GM18511 (cell line): Measurements from ENCODE around the gene RHBDF2.

Source experiments
- ATAC-seq: cut with Tn5 transposase; IDR thresholded peaks from one replicate; pipeline ENCODE4 v1.9.1; 2021; ENCODE audit warnings: mild to moderate bottlenecking, moderate library complexity; ENCODE audit not compliant: unreplicated experiment

The RHBDF2 gene

DNA sequence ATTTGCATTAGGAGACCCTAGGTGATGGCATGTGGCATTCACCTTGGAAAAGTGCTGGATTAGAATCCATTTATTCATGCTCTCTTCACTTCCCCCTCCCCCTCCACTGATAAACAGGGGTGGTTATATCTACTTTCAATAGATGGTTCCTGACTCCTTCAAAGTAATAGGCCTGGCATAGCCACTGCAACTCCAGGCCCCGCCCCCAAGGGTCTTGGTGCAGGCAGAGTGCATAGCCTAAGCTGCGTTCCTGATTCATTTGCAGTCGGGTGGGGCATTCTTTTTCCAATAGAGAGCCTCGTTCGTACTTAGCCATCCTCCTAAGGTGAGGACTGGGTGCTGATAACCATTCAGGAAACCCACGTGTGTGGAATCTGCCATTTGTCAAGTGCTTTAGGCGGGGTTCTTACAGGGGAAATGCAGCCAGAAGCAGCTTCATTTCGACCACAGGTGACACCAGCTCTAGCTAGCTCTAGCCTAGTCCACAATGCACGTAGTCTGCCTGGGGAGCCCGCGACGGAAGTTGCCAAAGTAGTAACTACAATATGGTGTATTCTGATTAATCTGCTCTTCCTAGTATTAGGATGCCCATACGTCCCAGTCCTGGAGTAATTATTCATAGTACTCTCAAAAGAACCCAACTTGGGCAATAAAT lies 59.4 kb downstream of the RHBDF2 start:
- ATAC-seq, result no peak

- no peak for ATAC-seq
Observed at GRCh38 chr17:76440751-76441362, 60.4 kb downstream of the RHBDF2 start.

DNA sequence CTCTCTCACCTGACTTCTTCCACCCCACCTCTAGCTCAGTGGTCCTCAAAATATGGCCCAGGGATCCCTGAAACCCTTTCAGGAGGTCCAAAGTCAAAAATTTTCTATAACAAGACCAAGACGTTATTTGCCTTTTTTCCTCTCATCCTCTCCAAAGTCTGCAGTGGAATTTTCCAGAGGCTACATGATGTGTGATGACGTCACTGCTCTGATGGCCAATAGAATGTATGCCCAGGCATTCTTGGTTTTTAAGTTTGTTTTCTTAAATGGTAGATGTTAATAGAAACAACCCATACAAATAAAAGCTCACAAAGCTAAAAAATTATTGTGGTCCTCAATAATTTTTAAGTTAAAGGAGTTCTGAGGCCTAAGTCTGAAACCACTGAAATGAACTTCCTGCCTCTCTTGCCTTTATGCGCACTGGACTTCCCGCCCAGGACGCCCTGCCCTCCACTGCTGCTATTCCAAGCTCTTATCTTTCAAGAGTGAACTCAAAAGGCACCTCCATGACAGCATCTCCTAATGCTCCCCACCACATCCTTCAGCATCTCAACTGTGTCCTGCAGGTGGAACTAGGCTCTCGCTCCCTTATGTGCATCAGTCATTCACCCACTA lies 61.8 kb downstream of the RHBDF2 start:
- ATAC-seq, result no peak

DNA sequence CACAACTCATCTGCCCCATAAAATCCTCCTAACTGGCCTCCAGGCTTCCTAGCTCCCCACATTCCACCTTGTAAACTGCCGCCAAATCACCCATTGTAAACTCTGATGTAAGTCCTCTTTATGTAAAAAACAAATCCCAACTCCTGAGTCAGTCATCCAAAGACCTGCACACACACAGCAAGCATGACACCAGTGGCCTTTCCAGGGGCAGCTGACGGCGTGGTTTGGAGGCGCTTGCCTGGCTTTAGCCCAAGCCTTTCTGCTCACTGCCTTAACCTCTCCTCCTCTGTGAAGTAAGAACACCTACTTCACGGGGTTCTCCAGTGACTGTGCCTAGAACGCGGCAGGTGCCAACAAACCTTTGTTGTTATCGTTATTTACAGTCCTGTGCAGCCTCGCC lies 62.3 kb downstream of the RHBDF2 start:
- ATAC-seq, result no peak

DNA sequence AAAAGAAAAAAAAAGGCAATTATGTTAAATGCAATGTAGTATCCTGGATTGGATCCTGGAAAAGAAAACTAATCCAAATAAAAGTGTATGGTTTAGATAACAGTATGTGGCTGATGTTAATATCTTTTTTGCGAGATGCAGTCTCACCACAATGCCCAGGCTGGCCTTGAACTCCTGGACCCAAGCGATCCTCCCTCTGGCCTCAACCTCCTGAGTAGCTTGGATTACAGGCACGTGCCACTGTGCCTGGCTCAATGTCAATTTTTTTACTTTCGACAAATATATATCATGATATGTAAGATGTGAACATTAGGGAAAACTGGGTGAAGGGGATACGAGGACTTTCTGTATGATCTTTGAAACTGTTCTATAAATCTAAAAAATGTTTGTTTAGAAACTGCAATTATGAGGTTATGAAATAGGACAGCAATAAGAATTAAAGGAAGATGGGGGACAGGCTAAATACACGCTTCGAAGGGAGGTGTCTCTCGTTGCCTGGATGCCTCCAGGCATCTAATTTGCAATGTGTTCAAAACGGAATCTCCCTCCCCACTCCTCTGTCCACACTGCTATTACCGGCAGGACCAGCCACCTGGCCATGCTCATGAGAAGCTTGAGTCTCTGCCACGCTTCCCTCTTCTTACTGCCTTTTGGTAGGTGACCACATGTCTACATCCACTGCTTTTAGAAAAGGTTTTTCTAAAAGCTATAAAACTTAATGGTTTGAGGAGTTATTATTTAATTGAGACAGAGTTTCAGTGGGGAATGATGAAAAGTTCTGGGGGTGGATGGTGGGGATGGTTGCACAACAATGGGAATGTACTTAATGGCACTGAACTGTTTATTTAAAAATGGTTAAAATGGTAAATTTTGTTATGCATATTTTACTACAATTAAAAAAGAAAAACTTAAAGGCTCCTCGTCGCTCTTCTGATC lies 63.5 kb downstream of the RHBDF2 start:
- ATAC-seq, result no peak

GRCh38 chr17:76435751-76436150 lies 65.5 kb downstream of the RHBDF2 start:
- no peak for ATAC-seq

GRCh38 chr17:76434870-76435269 lies 66.4 kb downstream of the RHBDF2 start:
- no peak for ATAC-seq

DNA sequence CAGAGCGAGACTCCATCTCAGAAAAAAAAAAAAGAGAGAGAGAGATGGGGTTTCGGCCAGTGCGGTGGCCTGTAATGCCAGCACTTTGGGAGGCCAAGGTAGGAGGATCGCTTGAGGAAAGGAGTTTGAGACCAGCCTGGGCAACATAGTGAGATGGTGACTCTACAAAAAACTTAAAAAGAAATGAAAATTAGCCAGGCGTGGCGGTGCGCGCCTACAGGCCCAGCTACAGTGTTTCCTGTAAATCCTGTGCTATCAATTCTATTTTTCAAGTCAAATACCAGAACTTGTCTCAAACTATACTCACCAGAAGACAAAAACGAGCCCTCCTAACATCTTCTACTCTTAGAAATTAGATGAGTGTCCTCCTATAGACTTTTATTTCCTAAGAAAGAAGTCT lies 67.5 kb downstream of the RHBDF2 start:
- ATAC-seq, result no peak

GRCh38 chr17:76432712-76433336 lies 68.4 kb downstream of the RHBDF2 start:
- no peak for ATAC-seq

DNA sequence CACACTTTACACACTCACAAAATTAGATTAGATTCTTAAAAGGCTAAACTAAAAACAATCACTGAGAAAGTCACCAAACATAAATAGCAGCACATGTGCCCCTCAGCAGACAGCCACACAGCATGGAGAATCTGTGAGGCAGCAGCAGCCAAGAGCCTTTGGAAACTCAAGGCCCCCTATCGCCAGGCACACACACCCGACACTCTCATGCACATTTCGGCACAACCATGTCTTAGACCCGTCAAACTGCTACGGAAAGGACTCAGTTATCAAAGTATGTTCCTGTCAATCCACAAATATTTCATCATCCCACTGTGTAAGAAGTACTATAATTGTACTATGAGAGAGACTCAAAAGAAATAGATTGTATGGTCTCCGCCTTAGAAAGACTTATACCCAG lies 69.2 kb downstream of the RHBDF2 start:
- ATAC-seq, result no peak

GRCh38 chr17:76431509-76431908 lies 69.7 kb downstream of the RHBDF2 start:
- no peak for ATAC-seq

- ATAC-seq, result no peak
Observed at GRCh38 chr17:76428511-76428910, 72.7 kb downstream of the RHBDF2 start.

- no peak for ATAC-seq
Observed at GRCh38 chr17:76427501-76428231, 73.6 kb downstream of the RHBDF2 start.

GRCh38 chr17:76426853-76427252 lies 74.4 kb downstream of the RHBDF2 start:
- ATAC-seq, result no peak

- ATAC-seq, result no peak
Observed at GRCh38 chr17:76422860-76423259, 78.4 kb downstream of the RHBDF2 start.

- no peak for ATAC-seq
Observed at GRCh38 chr17:76422406-76422805, 78.8 kb downstream of the RHBDF2 start.

DNA sequence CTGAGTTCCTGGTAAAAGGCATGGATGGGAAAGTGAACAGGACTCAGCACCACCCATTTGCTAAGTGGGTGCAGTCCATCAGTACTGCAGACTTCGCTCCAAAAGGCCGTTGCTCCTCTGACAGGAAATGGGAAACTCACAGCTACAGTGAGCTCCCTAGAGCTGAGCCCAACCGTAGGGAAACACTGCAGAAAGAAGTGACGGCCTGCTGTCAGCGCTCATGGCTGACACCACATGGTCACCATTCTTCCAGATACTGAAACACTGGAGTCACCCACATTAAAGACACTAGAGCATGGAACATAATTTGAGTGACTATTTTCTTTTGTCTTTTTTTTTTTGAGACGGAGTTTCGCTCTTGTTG lies 80.2 kb downstream of the RHBDF2 start:
- ATAC-seq, result no peak
